ENCODE data around the gene RND1.

GRCh38 chr12:48823281-48823680 is 42.4 kb downstream of the RND1 start:
- TF ChIP-seq CTCF (conservative IDR thresholded peaks at IDR 0.05; ENCODE audit: low read length) (no peak), EZH2phosphoT487 (IDR thresholded peaks at IDR 0.05; ENCODE audit: borderline replicate concordance, low read depth, low read length) (no peak)
